GM20431 (cell line): ENCODE data around the gene CDK9.
"Not testable (repeated sequence)": the region's sequence is repeated elsewhere in the genome, so short reads cannot be mapped to it uniquely, and the experiment has no call there.

Source experiments
- in situ Hi-C: fragments of 300-500 bp; cut with MseI, MboI; formaldehyde crosslinking; loops from one replicate; pipeline ENCODE4 v1.15.0; 2020; ENCODE audit warnings: low sequenced_read_pairs; ENCODE audit not compliant: unreplicated experiment

The CDK9 gene

DNA sequence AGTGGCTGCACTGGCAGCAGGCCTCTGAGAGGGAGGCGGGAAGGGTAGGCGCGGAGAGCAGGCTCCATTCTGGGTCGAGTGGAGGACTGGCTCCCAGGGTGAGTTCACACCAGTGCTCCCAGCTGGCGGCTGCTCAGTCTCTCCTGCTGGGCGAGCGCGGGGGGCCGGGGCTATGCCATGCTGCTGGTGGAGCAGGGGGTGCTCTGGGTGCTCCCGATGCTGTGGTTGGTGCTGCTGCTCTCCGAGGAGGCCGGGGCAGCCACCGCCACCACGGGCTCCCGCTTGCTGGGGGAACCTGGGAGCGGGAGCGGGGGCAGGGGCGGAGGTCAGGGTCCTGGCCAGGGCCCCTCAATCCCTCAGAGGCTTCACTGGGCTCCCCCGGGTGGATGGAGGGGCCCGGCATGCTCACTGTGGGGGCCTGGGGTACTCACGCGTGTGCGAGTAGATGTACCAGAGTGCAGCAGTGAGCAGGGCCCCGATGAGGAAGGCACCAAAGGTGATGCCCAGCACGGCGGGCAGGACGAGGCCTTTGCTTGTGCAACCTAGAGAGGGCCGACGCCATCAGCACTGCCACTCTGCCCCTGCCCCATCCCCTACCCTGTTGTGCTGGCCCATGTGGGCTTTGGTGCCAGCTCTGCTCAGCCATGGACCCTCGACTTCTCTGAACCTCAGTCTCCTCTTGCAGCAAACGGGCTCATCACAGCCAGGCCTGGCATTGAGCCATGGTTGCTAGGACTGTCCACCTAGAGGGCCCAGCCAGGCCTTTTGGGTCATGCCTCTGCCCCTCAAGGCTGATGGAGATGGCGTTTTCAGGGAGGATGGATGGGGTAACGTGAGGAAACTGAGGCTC is 29.9 kb downstream of the CDK9 start:
- in situ Hi-C loops: no loop called here

DNA sequence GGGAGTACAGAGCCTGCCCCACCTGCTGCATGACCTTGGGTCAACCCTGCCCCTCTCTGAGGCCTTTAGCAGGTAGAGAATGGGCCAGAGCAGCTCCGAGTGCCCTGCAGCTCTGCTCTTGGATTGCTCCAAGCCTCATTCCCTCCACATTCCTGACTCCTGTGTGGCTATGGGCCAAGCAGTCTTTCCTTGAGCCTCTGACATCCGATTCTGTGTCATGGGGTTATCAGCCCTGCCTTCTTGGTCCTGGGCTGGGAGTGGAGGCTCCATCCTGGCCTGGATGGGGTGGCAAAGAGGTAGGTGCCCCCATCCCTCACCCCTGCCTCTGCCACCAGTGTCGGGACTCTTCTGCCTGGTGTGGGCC is 30.5 kb downstream of the CDK9 start:
- in situ Hi-C loops: no loop called here

DNA sequence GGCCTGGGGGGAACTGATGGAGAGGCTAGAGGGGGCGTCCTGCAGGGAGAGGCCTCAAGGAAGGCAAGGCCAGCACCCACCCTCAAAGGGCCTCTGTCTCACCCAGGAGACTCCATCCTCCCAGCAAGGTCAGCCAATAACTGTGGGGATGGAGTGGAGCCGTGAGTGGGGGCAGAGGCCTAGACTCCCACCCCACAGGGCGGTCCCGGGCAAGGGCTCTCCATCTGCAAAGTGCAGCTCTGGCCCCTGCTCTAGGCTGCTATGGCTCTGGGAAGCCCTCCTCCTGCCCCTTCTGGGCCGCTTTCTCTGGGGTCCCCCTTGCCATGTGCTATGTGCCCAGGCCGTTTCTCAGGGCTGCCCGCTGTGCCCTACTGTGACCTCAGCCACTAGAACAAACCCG is 30.9 kb downstream of the CDK9 start:
- in situ Hi-C loops: no loop called here

- in situ Hi-C loops: no loop called here
Observed at GRCh38 chr9:127817881-127818434, 32.1 kb downstream of the CDK9 start.

GRCh38 chr9:127818574-127818973 is 32.7 kb downstream of the CDK9 start:
- in situ Hi-C loops: no loop called here

DNA sequence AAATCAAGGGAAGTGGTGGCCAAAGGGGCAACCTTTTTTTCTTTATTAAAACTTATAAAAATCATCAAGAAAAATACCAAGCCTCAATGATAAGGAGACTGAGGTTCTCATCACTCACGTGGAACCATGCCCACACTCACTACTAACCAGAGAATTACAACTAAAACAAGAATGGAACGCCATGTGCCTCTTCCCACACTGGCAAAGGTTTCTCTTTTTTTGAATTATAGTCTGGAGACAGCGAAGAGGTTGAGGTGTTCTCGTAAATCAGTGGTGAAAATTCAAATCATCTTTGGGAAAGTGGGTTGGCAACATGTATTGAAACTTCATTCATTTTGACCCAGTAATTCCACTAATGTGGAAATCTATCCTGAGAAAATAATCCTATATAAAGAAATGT is 36.3 kb downstream of the CDK9 start:
- in situ Hi-C loops: no loop called here

DNA sequence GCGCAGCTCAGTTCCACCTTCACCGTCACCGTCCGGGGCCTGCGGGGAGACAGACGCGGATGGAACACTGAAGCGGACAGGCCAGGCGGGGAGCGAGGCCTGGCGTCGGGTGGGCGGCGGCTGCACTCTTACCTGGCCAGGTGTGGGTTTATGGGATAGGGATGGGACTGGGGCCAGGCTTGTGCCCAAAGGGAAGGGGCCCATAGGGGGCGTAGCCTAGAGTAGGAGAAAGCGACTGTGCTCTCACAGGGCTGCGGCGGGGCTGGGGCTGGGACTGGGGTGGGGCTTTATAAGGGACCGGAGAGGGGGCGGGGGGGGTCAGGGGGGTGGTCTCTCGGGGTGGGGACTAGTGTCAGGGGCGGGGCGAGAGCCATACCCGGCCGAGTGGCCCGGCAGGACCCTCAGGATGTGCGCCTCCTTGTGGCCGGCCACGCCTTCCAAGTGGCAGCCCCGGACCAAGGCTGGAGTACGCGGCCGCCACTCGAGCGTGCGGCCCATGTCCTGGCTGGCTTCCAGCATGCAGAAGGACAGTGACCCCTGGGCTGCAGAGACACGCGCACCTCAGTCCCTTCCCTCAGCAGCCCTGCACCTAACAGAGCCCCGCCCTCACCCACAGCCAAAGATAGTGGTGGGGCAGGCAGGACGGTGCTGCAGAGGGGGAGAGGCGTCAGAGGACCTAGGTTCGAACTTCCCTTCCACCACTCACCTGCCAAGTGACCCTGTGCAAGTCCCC is 39.7 kb downstream of the CDK9 start:
- in situ Hi-C loops: no loop called here

- in situ Hi-C loops: no loop called here
Observed at GRCh38 chr9:127826253-127826913, 40.5 kb downstream of the CDK9 start.

DNA sequence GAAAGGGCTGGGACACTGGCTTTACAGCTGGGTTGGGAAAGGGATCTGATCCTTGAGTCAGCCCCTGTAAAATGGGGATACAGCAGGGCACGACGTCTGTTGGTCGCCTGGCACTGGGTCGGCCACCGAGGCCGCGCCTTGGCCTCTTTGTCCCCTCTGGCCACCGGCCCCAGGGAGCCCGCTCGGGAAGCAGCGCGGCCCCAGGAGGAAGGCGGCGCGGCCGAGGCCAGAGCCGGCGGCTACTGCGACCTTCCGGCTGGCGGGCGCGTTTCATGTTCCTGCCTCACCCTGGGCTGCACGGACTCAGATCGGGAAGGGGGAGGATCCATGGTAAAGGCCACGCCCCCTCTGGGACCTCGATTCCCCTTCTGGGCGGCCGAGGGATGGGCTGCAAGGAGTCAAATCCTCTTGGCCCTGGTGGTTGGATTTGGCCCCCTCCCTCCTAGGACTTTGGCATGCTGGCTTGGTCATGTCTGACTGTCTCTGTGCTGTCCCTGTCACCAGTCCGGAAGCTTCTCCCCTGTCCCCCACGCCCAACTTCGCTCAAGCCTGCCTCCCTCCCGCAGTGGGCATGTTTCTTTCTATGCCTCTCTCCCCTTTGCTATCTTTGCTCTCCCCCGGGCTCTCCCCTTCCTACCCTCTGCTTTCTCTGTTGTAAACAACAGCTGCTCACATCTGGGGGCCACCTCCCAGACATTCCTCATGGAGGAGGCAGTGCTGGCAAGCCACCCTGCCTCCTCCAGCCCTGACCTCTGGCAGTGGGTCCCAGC is 42.6 kb downstream of the CDK9 start:
- in situ Hi-C loops: no loop called here

GRCh38 chr9:127829205-127829906 is 43.5 kb downstream of the CDK9 start:
- in situ Hi-C loops: no loop called here

GRCh38 chr9:127832248-127832647 is 46.4 kb downstream of the CDK9 start:
- in situ Hi-C loops: no loop called here

DNA sequence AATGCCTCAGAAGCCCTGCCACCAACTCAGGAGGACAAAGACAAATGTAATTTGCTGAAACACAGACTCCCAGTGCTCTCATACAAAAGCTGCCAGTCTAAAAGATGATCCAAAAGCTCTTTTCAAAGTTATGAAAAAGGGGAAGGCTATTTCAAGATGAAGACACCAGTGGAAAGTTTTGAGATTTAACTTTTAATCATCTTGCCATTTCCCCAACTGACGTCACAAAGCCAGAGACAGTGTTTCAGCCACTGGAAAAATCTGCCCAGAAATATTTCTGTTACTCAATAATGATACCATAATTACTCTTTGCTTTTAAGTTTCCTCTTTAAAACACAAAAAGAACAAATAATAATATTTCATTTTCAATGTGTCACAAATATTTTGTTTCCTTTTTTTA is 47.7 kb downstream of the CDK9 start:
- in situ Hi-C loops: no loop called here

GRCh38 chr9:127835991-127836516 is 50.2 kb downstream of the CDK9 start:
- in situ Hi-C loops: no loop called here

DNA sequence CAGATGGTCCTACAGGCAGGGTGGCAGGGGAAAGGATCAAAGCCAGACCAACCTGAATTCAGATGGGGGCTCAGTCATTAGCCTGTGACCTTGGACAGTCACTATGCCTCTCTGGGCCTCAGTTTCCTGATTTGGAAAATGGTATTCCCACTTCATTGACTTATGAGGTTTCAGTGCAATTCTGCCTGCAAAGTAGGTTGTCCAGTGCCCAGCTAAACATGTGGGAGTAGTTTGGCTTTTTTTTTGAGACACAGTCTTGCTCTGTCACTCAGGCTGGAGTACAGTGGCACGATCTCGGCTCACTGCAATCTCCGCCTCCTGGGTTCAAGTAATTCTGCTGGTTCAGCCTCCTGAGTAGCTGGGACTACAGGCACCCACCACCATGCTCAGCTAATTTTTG is 50.7 kb downstream of the CDK9 start:
- in situ Hi-C loops: not testable (repeated sequence)

- in situ Hi-C loops: no loop called here
Observed at GRCh38 chr9:127837346-127837745, 51.5 kb downstream of the CDK9 start.

DNA sequence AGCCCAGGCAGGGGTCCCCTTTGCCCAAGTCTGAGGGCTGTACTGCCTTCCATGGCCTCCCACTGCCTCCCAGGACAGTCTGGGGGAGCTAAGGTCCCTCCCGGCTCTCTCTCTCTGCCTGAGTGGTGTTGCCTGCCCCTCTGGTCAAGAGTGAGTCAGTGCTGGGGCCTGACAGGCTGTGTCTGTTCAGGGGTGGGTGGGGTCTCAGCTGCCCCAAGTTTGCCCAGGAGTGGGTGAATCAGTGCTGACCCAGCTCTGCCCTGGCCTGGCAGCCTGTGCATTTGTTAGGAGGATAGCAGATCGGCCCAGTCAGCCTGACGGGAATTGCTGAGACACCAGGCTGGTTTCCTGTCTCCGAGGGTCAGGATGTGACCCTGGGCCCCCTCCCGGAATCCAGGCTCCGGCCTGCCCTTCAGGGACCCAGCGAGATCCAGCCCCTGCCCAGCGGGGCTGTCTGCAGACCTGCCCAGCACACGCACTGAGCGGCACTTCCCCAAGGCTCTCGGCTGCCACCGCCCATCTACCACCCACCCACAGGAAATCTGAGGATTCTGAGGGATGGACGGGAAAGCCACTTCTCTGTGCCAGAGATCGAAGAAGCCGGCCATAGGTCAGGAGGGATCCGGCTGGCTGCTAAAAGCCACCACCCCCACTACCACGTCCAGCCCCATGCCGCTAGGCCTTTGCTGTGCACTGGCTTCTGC is 52.7 kb downstream of the CDK9 start:
- in situ Hi-C loops: no loop called here
